ENCODE results near the gene LGALSL.

- TF ChIP-seq CTCF (IDR thresholded peaks at IDR 0.05 in 4 of 5, conservative IDR thresholded peaks at IDR 0.05 in 1 of 5): no peak
- TF ChIP-seq POLR2A (IDR thresholded peaks at IDR 0.05): no peak
These were observed 39.1 kb upstream of the LGALSL start for GRCh38 chr2:64414736-64415435.
